Fibroblast of lung (primary cell): ENCODE measurements around the gene TLX1. TPM values are rescaled to one million over a fixed set of nuclear protein-coding genes. Genes with fewer than 3 reads are reported as not detected.

Source experiments
- DNase-seq, 2 donors: peaks; one replicate each; pipeline versions ENCODE4 v3.0.0 to v3.0.0-alpha.2; 2010; ENCODE audit warnings: low read depth in 2 of 2
- H2AFZ ChIP-seq: 2 replicates; pipeline ENCODE4 v1.5.1; 2012; ENCODE audit warnings: low read length, control low read depth, inconsistent platforms
- H3K27ac ChIP-seq: 2 replicates; pipeline ENCODE4 v1.5.1; 2011; ENCODE audit warnings: low read length, control low read depth; ENCODE audit not compliant: insufficient read depth
- H3K27me3 ChIP-seq: 2 replicates; pipeline ENCODE4 v1.5.1; 2011; ENCODE audit warnings: mild to moderate bottlenecking, low read length; ENCODE audit not compliant: control insufficient read depth, insufficient read depth
- H3K36me3 ChIP-seq: 2 replicates; pipeline ENCODE4 v1.5.1; 2011; ENCODE audit warnings: low read length; ENCODE audit not compliant: control insufficient read depth, insufficient read depth
- H3K4me1 ChIP-seq: 2 replicates; pipeline ENCODE4 v1.5.1; 2011; ENCODE audit warnings: low read length; ENCODE audit not compliant: control insufficient read depth, insufficient read depth; ENCODE audit errors: extremely low read depth
- H3K4me2 ChIP-seq: 2 replicates; pipeline ENCODE4 v1.5.1; 2011; ENCODE audit warnings: low read length, control low read depth; ENCODE audit not compliant: insufficient read depth; ENCODE audit errors: extremely low read depth
- H3K4me3 ChIP-seq, 4 experiments: fragments of 200-600 bp in 1 of 4; sonication (generic) in 1 of 4; replicated peaks in 1 of 4; 2 replicates each; pipeline ENCODE4 v1.5.1; 2011 to 2016; ENCODE audit warnings: low read length in 4 of 4, low read depth in 3 of 4, mild to moderate bottlenecking in 3 of 4, control low read depth in 2 of 4, inconsistent platforms in 1 of 4, mixed read lengths in 1 of 4; ENCODE audit not compliant: insufficient read depth in 1 of 4; ENCODE audit errors: control extremely low read depth in 1 of 4
- H3K79me2 ChIP-seq: 2 replicates; pipeline ENCODE4 v1.5.1; 2012; ENCODE audit warnings: mild to moderate bottlenecking, low read length, inconsistent platforms; ENCODE audit not compliant: control insufficient read depth, insufficient read depth
- H3K9ac ChIP-seq: 2 replicates; pipeline ENCODE4 v1.5.1; 2011; ENCODE audit warnings: mild to moderate bottlenecking, low read length, control low read depth; ENCODE audit not compliant: insufficient read depth
- H3K9me3 ChIP-seq: 2 replicates; pipeline ENCODE4 v1.5.1; 2012; ENCODE audit warnings: low read depth, low read length; ENCODE audit not compliant: control insufficient read depth, insufficient read depth
- H4K20me1 ChIP-seq: 2 replicates; pipeline ENCODE4 v1.5.1; 2011; ENCODE audit warnings: low read length; ENCODE audit not compliant: control insufficient read depth, insufficient read depth; ENCODE audit errors: extremely low read depth
- CTCF ChIP-seq, 2 donors: IDR thresholded peaks in 1 of 2; conservative IDR thresholded peaks in 1 of 2; 1 replicate in 1 of 2; 2 replicates in 1 of 2; pipeline ENCODE4 v1.5.1; 2011 to 2012; ENCODE audit warnings: low read length in 2 of 2, control low read depth in 1 of 2, inconsistent platforms in 1 of 2, low read depth in 1 of 2, mild to moderate bottlenecking in 1 of 2
- EZH2 ChIP-seq: IDR thresholded peaks from 2 replicates; pipeline ENCODE4 v1.5.1; 2012; ENCODE audit warnings: low read length, control low read depth, mild to moderate bottlenecking; ENCODE audit errors: missing control alignments
- polyA plus RNA-seq, 2 donors: library from polyadenylated mRNA; depleted of rRNA in 1 of 2; stranded (reverse) in 1 of 2; unstranded in 1 of 2; fragments of >200 nt; gene quantifications; 2 replicates each; pipeline ENCODE4 v1.2.1, GENCODE V29; 2011 to 2012; ENCODE audit warnings: missing spikeins in 1 of 2
- total RNA-seq: library from RNA; depleted of rRNA; stranded (reverse); fragments of >200 nt; gene quantifications from 2 replicates; pipeline ENCODE4 v1.2.1, GENCODE V29; 2014

The TLX1 gene
- total and polyA plus RNA-seq, 2 donors (not counting 1 experiment from before 2014, with no cell fraction given): not detected

- Histone ChIP-seq H3K4me2 (peak overlapping the region; percentile 89), H3K27me3 (peaks cover 70% of the 10 kb centered on the region)
Measured at GRCh38 chr10:101121654-101122031, 9.5 kb upstream of the TLX1 start.

GRCh38 chr10:101122270-101123084 is 8.6 kb upstream of the TLX1 start:
- Histone ChIP-seq H3K36me3 (no peaks in the 10 kb centered on the region), H4K20me1 (no peaks in the 10 kb centered on the region), H3K27me3 (peaks cover 74% of the 10 kb centered on the region), H3K9me3 (no peaks in the 10 kb centered on the region), H3K27ac (no peak overlapping the region), H3K4me3 (no peak overlapping the region), H3K79me2 (no peaks in the 10 kb centered on the region), H3K4me1 (no peaks in the 10 kb centered on the region), H3K4me2 (no peak overlapping the region), H2AFZ (no peak overlapping the region), H3K9ac (no peak overlapping the region)
- TF ChIP-seq EZH2 (peak; percentile 90), CTCF (conservative IDR thresholded peaks at IDR 0.05 in 1 of 2, IDR thresholded peaks at IDR 0.05 in 1 of 2; ENCODE audit: low read depth in 1 of 2, low read length in 2 of 2) (no peak)
- no peak for DNase-seq

More at GRCh38 chr10:101121654-101122031, 9.5 kb upstream of the TLX1 start:
- no peak overlapping the region for H2AFZ ChIP-seq
- H3K4me3 ChIP-seq: peak overlapping the region in 1 of 4 experiments; percentile 54
- no peaks in the 10 kb centered on the region for H3K9me3 ChIP-seq
- TF ChIP-seq EZH2 (no peak), CTCF (conservative IDR thresholded peaks at IDR 0.05 in 1 of 2, IDR thresholded peaks at IDR 0.05 in 1 of 2; ENCODE audit: low read depth in 1 of 2, low read length in 2 of 2) (no peak)
- no peak overlapping the region for H3K27ac ChIP-seq
- DNase-seq: no peak
- no peaks in the 10 kb centered on the region for H3K4me1 ChIP-seq
- H3K36me3 ChIP-seq: no peaks in the 10 kb centered on the region
- H4K20me1 ChIP-seq: no peaks in the 10 kb centered on the region
- no peak overlapping the region for H3K9ac ChIP-seq
- no peaks in the 10 kb centered on the region for H3K79me2 ChIP-seq

GRCh38 chr10:101123085-101123814 is 7.8 kb upstream of the TLX1 start:
- H2AFZ ChIP-seq: no peak overlapping the region
- TF ChIP-seq EZH2: no peak
- no peak for TF ChIP-seq CTCF (conservative IDR thresholded peaks at IDR 0.05 in 1 of 2, IDR thresholded peaks at IDR 0.05 in 1 of 2; ENCODE audit: low read depth in 1 of 2, low read length in 2 of 2)
- no peak overlapping the region for H3K4me3 ChIP-seq
- H3K4me1 ChIP-seq: no peaks in the 10 kb centered on the region
- H3K4me2 ChIP-seq: no peak overlapping the region
- no peaks in the 10 kb centered on the region for H3K9me3 ChIP-seq
- H3K36me3 ChIP-seq: no peaks in the 10 kb centered on the region
- no peaks in the 10 kb centered on the region for H3K79me2 ChIP-seq
- no peak overlapping the region for H3K27ac ChIP-seq
- no peaks in the 10 kb centered on the region for H4K20me1 ChIP-seq
- H3K9ac ChIP-seq: no peak overlapping the region
- peaks cover 82% of the 10 kb centered on the region for H3K27me3 ChIP-seq
- no peak for DNase-seq
